GM04503 (cell line): ENCODE measurements around the gene ACER3.

Experiments
- DNase-seq: peaks from one replicate; pipeline ENCODE4 v3.0.0-alpha.2; 2012; ENCODE audit warnings: low read depth

Gene ACER3

DNA sequence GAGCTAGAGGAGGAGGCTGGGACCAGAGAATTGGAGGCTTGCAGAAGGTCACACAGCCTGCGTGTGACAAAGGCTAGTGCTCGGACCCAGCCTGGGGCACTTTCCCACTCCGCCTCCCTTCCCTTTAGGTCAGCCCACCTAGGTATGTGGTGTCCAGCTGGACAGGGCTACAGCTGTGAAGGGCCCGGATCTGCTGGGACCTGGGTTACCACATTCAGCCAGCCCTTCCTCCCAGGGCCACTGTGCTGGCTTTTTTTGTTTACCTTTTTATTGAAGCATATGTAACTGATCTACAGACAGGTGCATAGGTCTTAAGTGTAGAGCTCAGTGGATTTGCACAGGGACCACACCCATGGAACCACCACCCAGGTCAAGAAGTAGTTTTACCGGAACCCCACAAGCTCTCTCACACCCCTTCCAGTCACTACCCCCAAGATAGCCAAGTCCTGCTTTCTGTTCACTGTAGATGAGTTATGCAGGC, 214.7 kb downstream of the ACER3 start:
- DNase-seq = no peak
